IPS DF 6.9 (cell line): ENCODE data around the gene RAF1.
"Not testable (repeated sequence)": the region's sequence is repeated elsewhere in the genome, so short reads cannot be mapped to it uniquely, and the experiment has no call there.

Source experiments
- DNase-seq: peaks from one replicate; pipeline ENCODE4 v3.0.0-alpha.2; 2013; ENCODE audit warnings: low read depth, low spot score
- H3K27ac ChIP-seq: one replicate; pipeline ENCODE4 v1.5.1; 2013; ENCODE audit warnings: low read length, control low read depth
- H3K27me3 ChIP-seq: 2 replicates; pipeline ENCODE4 v1.6.1; 2013; ENCODE audit warnings: mild to moderate bottlenecking, low read length; ENCODE audit not compliant: control insufficient read depth, insufficient read depth
- H3K36me3 ChIP-seq: 2 replicates; pipeline ENCODE4 v1.6.1; 2013; ENCODE audit warnings: low read length; ENCODE audit not compliant: control insufficient read depth, insufficient read depth
- H3K4me1 ChIP-seq: 2 replicates; pipeline ENCODE4 v1.6.1; 2013; ENCODE audit warnings: low read length; ENCODE audit not compliant: control insufficient read depth, insufficient read depth
- H3K4me3 ChIP-seq: 2 replicates; pipeline ENCODE4 v1.5.1; 2013; ENCODE audit warnings: mild to moderate bottlenecking, low read length
- H3K9me3 ChIP-seq: 2 replicates; pipeline ENCODE4 v1.6.1; 2013; ENCODE audit warnings: low read length, inconsistent platforms; ENCODE audit not compliant: control insufficient read depth, insufficient read depth
- WGBS: extraction: QIAGEN DNeasy Blood & Tissue Kit; methylation state at CpG from one replicate; pipeline ENCODE4 v1.1.7; 2013; ENCODE audit warnings: mixed read lengths, missing lambda C conversion rate; ENCODE audit not compliant: insufficient read length, insufficient coverage; 5-methylcytosine and 5-hydroxymethylcytosine counted together

Gene RAF1

GRCh38 chr3:12677616-12678015 lies 13.7 kb upstream of the RAF1 start:
- no peak overlapping the region; the same call in 1 of the 2 replicates for H3K4me3 ChIP-seq
- WGBS = no CpG with 5 or more reads among the region's 6 CpGs
- H3K27ac ChIP-seq = no peak overlapping the region
- H3K4me1 ChIP-seq = peaks cover 1% of the 10 kb centered on the region; the same call in 1 of the 2 replicates
- H3K36me3 ChIP-seq = no peaks in the 10 kb centered on the region
- no peaks in the 10 kb centered on the region; the same call in 1 of the 2 replicates for H3K9me3 ChIP-seq
- no peak for DNase-seq
- no peaks in the 10 kb centered on the region for H3K27me3 ChIP-seq

DNA sequence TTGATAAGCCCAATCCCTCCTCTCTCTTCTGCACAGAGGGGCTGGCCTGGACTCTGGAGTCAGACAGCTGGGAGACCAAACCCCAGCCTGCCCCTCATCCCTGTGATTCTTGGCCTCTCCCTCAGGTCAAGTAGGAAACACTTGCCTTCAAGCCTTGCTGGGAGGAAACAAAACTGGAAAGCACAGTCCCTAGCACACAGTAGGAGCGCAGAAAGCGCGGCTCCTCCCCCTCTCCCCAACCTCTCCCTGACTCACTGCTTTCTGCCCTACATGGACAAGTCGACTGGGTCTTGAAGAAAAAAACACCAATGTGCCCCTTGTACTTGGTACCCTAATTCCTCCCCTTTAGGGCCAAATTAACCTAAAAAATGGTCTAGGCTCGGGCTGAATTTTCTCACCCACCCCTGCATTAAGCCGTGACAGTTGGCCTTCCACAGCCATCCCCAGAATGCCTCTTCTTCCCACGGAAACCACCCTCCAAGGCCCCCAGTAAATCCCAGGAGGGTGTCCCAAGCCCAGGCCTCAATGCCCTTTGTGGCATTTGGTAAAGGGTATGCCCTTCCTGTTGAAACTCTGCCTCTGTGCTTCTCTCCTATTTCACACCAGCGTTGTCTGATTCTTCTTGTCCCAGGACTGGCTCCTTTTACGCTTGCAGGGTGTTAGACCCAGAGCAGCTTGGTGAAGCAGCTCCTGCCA lies 11.3 kb upstream of the RAF1 start:
- H3K9me3 ChIP-seq = no peaks in the 10 kb centered on the region; the same call in 1 of the 2 replicates
- no peak overlapping the region for H3K4me3 ChIP-seq
- H3K27ac ChIP-seq = no peak overlapping the region
- DNase-seq = no peak
- WGBS = no CpG with 5 or more reads among the region's 9 CpGs
- no peaks in the 10 kb centered on the region for H3K36me3 ChIP-seq
- H3K4me1 ChIP-seq = peaks cover 1% of the 10 kb centered on the region
- H3K27me3 ChIP-seq = no peaks in the 10 kb centered on the region

DNA sequence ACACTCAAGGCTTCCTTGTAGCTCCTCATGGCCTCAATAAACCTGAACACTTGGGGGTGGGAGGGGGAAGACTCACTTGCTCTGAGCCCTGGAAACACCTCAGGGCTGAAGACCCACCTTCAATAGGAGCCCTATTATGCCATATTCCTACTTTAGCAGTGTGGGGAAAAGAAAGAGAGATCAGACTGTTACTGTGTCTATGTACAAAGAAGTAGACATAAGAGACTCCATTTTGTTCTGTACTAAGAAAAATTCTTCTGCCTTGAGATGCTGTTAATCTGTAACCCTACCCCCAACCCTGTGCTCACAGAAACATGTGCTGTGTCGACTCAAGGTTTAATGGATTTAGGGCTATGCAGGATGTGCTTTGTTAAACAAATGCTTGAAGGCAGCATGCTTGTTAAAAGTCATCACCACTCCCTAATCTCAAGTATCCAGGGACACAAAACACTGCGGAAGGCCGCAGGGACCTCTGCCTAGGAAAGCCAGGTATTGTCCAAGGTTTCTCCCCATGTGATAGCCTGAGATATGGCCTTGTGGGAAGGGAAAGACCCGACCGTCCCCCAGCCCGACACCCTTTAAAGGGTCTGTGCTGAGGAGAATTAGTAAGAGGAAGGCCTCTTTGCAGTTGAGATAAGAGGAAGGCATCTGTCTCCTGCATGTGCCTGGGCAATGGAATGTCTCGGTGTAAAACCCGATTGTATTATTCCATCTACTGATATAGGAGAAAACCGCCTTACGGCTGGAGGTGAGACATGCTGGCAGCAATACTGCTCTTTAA lies 10.2 kb upstream of the RAF1 start:
- no CpG with 5 or more reads among the region's 10 CpGs for WGBS
- H3K27me3 ChIP-seq, H3K27ac ChIP-seq, H3K4me3 ChIP-seq, DNase-seq, H3K36me3 ChIP-seq, H3K9me3 ChIP-seq, H3K4me1 ChIP-seq: not testable (repeated sequence)

DNA sequence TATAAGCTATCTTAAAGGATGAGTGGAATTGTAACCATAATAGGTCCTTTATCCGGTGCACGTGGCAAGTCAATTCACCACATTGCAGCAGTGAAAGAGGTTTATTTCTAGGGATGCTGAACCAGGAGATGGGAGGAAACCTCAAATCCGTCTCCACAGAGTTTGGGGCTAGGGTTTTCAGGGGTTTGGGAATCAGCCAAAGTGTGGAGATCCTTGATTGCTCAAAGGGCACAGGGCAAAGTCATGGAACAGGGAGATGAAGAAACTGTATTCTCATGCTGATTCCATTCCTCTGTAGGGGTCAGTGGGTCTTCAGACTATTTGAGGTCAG lies 7.2 kb upstream of the RAF1 start:
- Histone ChIP-seq H3K27me3 (no peaks in the 10 kb centered on the region), H3K27ac (no peak overlapping the region), H3K36me3 (no peaks in the 10 kb centered on the region), H3K4me1 (no peaks in the 10 kb centered on the region; the same call in 1 of the 2 replicates), H3K9me3 (no peaks in the 10 kb centered on the region; the same call in 1 of the 2 replicates), H3K4me3 (no peak overlapping the region)
- no CpG with 5 or more reads among the region's 3 CpGs for WGBS
- DNase-seq = no peak

DNA sequence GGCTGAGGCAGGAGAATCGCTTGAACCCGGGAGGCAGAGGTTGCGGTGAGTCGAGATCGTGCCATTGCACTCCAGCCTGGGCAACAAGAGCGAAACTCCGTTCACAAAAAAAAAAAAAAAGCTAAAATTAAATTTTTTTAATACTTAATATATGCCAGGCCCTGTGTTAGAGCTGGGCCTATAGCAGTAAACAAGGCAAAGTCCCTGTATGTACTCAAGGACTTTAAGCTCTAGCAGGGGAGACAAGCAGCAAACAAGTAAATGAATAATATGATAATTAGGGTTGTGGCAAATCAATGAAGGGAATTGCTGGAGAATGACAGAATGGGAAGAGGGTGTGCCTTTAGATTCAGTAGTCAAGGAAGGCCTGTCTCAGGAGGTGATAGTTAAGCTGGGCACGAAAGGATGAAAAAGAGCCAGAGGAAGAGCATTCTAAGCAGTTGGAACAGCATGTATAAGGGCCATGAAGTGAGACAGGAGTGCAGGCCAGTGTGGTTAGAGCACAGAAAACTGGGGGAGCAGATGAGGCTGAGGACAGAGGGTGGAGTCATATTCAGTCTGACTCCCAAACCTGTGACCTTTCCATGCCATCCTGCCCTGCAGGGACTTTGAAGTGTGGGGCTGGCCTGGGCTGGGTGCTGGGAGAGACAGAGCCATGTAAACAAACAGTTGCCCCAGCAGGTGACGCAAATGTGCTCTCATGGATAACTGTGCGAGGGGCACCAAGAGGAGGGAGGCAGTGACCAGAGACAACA lies 6.6 kb upstream of the RAF1 start:
- H3K9me3 ChIP-seq = no peaks in the 10 kb centered on the region; the same call in 1 of the 2 replicates
- no peak for DNase-seq
- H3K4me3 ChIP-seq = no peak overlapping the region
- no CpG with 5 or more reads among the region's 10 CpGs for WGBS
- no peaks in the 10 kb centered on the region; the same call in 1 of the 2 replicates for H3K4me1 ChIP-seq
- no peaks in the 10 kb centered on the region for H3K27me3 ChIP-seq
- no peak overlapping the region for H3K27ac ChIP-seq
- H3K36me3 ChIP-seq = no peaks in the 10 kb centered on the region

GRCh38 chr3:12663401-12663935 lies 449 bp downstream of the RAF1 start:
- Histone ChIP-seq H3K27ac (no peak overlapping the region), H3K4me1 (no peaks in the 10 kb centered on the region), H3K36me3 (no peaks in the 10 kb centered on the region; the same call in 1 of the 2 replicates), H3K9me3 (no peaks in the 10 kb centered on the region), H3K4me3 (peak overlapping the region; percentile 95), H3K27me3 (no peaks in the 10 kb centered on the region)
- DNase-seq = no peak
- no CpG with 5 or more reads among the region's 45 CpGs for WGBS

- H3K36me3 ChIP-seq = no peaks in the 10 kb centered on the region; the same call in 1 of the 2 replicates
- no CpG with 5 or more reads among the region's 26 CpGs for WGBS
- H3K4me1 ChIP-seq = no peaks in the 10 kb centered on the region
- H3K9me3 ChIP-seq = no peaks in the 10 kb centered on the region
- peak overlapping the region; percentile 95; the same call in 1 of the 2 replicates for H3K4me3 ChIP-seq
- no peak for DNase-seq
- no peaks in the 10 kb centered on the region for H3K27me3 ChIP-seq
- no peak overlapping the region for H3K27ac ChIP-seq
Measured at GRCh38 chr3:12662593-12663400, 1.1 kb downstream of the RAF1 start.

DNA sequence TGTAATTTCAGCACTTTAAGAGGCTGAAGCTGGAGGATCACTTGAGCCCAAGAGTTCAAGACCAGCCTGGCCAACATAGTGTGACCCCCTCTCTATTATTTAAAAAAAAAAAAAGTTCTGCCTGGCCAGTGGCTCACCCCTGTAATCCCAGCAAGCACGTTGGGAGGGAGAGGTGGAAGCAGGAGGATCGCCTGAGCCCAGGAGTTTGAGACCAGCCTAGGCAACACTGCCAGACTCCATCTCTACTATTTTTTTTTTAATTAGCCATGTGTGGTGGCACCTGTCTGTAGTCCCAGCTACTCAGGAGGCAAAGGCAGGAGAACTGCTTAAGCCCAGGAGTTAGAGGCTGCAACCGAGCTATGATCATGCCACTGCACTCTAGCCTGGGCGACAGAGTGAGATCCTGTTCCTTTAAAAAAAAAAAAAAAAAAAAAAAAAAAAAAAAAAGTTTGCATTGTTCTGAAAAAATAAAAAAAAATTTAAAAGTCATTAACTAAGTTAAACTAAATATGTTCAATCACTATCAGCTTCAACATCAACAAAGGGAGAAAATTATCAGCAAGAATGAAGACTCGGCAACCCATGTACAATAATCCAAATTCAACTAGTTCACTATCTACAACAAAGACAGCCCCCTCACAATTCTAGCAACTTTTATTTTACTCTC lies 1.9 kb downstream of the RAF1 start:
- no peaks in the 10 kb centered on the region for H3K4me1 ChIP-seq
- H3K4me3 ChIP-seq = peak overlapping the region; percentile 95; the same call in 1 of the 2 replicates
- no peaks in the 10 kb centered on the region for H3K27me3 ChIP-seq
- WGBS = no CpG with 5 or more reads among the region's 5 CpGs
- no peak for DNase-seq
- H3K9me3 ChIP-seq = no peaks in the 10 kb centered on the region
- no peak overlapping the region for H3K27ac ChIP-seq
- H3K36me3 ChIP-seq = no peaks in the 10 kb centered on the region; the same call in 1 of the 2 replicates

GRCh38 chr3:12661375-12661774 lies 2.5 kb downstream of the RAF1 start:
- not testable (repeated sequence) for H3K27me3 ChIP-seq, H3K9me3 ChIP-seq, H3K27ac ChIP-seq, H3K4me1 ChIP-seq, H3K4me3 ChIP-seq, H3K36me3 ChIP-seq, DNase-seq
- WGBS = no CpG with 5 or more reads among the region's 13 CpGs
